Gastroesophageal sphincter (tissue), 3 donors: ENCODE measurements around the gene GOT1.

ENCODE experiments used
- EP300 ChIP-seq: sonication (generic); formaldehyde crosslinking; IDR thresholded peaks from one replicate; pipeline ENCODE4 v1.6.1; 2017; ENCODE audit warnings: antibody characterized with exemption, mild to moderate bottlenecking
- TF ChIP-seq, protein P1 (sequence below), 4 experiments: fragments of 200-600 bp in 2 of 4; fragments of 450-650 bp in 2 of 4; sonication (generic) in 1 of 4; IDR thresholded peaks; one replicate each; pipeline ENCODE4 v1.5.1; 2017 to 2019; ENCODE audit warnings: antibody characterized with exemption in 4 of 4, mild to moderate bottlenecking in 2 of 4, moderate library complexity in 2 of 4

DNA sequence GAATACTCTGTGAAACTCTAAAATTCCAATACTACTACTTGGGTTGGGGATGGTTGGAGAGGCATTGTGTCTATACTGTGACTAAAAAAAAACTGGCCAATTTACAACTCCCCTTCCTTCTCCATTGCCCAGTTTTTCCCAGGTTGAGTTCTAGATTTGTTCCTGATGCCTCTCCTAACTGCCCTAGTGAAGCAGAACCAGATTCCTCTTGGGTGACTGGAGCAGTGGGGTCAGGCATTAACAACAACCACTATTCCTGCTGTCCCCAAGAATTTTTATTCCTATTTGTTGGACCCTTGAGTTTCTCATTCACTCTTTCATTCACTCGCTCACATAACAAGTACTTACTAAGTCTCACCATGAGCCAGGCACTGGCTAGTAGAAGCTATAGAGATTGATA, 5.8 kb downstream of the GOT1 start:
- TF ChIP-seq, protein P1, sequence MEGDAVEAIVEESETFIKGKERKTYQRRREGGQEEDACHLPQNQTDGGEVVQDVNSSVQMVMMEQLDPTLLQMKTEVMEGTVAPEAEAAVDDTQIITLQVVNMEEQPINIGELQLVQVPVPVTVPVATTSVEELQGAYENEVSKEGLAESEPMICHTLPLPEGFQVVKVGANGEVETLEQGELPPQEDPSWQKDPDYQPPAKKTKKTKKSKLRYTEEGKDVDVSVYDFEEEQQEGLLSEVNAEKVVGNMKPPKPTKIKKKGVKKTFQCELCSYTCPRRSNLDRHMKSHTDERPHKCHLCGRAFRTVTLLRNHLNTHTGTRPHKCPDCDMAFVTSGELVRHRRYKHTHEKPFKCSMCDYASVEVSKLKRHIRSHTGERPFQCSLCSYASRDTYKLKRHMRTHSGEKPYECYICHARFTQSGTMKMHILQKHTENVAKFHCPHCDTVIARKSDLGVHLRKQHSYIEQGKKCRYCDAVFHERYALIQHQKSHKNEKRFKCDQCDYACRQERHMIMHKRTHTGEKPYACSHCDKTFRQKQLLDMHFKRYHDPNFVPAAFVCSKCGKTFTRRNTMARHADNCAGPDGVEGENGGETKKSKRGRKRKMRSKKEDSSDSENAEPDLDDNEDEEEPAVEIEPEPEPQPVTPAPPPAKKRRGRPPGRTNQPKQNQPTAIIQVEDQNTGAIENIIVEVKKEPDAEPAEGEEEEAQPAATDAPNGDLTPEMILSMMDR (IDR thresholded peaks at IDR 0.05): no peak
- TF ChIP-seq EP300: no peak
